ENCODE results near the gene SLPI. TPM values are rescaled to one million over a fixed set of nuclear protein-coding genes. Genes with fewer than 3 reads are reported as not detected.

SLPI gene
- total RNA-seq, 1 experiment from 2014 or later = 207 TPM

DNA sequence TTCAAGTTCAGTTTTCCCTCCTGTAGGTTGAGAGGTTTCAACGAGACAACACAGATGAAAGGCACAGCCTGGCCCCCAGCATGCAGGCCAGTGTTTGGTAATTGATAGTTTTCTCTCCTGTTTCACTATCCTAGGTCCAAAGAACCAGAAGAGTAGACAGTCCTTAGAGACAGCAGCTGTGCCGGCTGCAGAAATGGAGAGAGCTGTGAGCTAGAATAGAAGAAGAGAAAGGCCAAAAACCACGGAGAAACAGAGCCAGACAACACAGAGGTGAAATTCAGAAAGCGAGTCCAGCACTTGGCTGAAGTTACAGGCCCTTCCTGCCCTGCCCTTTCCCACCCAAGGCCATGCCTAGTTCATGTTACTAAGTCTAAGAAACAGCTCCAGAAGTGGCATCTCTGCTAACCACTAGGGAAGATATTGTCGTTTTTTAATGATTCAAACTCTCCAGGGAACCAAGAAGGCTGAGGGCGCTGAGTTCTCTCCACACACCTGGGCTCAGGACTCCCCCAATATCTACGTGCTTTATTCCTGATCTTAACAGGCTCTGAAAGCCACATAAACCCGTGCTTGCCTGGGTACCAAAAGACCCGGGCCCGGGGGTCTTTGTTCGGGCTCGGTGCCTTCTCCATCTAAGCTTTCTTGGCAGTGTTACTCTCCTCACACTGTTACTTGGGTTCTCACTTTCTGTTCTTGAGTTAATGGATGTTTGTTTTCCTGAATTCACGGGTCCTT lies 35.7 kb upstream of the SLPI start:
- ChIA-PET CTCF (interaction anchor here (0.6 to 1.9 kb wide), 8 partner anchors 52 to 279 kb away, joined by 3 to 14 read pairs (median 5); no protein-coding TSS in a partner anchor), POLR2A (ENCODE audit: unreplicated experiment) (interaction anchor here (0.5 kb wide), 1 partner anchor 482 kb away, joined by 3 read pairs; no protein-coding TSS in a partner anchor)
- Histone ChIP-seq H4K20me1 (ENCODE audit: low read length) (no peaks in the 10 kb centered on the region), H3K27me3 (ENCODE audit: low read length) (no peaks in the 10 kb centered on the region), H2AFZ (ENCODE audit: low read length) (peak overlapping the region; percentile 72), H3K9me2 (replicated peaks; ENCODE audit: low read length) (no peaks in the 10 kb centered on the region), H3K4me2 (ENCODE audit: low read length) (peak overlapping the region; percentile 33), H3K27ac (ENCODE audit: low read length) (no peak overlapping the region), H3K9me3 (ENCODE audit: low read length) (no peaks in the 10 kb centered on the region), H3K4me1 (ENCODE audit: insufficient read depth, low read length) (peaks cover 6% of the 10 kb centered on the region), H3K36me3 (ENCODE audit: low read depth, low read length) (no peaks in the 10 kb centered on the region), H3F3A (ENCODE audit: low read length, unreplicated experiment) (no peaks in the 10 kb centered on the region), H3K4me3 (ENCODE audit: low read length) (no peak overlapping the region), H3K79me2 (ENCODE audit: low read length) (no peaks in the 10 kb centered on the region), H3K9ac (ENCODE audit: low read length) (no peak overlapping the region)
- TF ChIP-seq, protein P1, sequence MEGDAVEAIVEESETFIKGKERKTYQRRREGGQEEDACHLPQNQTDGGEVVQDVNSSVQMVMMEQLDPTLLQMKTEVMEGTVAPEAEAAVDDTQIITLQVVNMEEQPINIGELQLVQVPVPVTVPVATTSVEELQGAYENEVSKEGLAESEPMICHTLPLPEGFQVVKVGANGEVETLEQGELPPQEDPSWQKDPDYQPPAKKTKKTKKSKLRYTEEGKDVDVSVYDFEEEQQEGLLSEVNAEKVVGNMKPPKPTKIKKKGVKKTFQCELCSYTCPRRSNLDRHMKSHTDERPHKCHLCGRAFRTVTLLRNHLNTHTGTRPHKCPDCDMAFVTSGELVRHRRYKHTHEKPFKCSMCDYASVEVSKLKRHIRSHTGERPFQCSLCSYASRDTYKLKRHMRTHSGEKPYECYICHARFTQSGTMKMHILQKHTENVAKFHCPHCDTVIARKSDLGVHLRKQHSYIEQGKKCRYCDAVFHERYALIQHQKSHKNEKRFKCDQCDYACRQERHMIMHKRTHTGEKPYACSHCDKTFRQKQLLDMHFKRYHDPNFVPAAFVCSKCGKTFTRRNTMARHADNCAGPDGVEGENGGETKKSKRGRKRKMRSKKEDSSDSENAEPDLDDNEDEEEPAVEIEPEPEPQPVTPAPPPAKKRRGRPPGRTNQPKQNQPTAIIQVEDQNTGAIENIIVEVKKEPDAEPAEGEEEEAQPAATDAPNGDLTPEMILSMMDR (conservative IDR thresholded peaks at IDR 0.05; ENCODE audit: low read depth, low read length) = no peak
- no peak for TF ChIP-seq EZH2 (IDR thresholded peaks at IDR 0.05; ENCODE audit: low read length, unreplicated experiment)
- no peak for TF ChIP-seq EZH2phosphoT487 (IDR thresholded peaks at IDR 0.05; ENCODE audit: borderline replicate concordance, low read length)
- peak; percentile 4; the same call in 1 of the 2 replicates for ATAC-seq
- no TSS peak for BruUV-seq (replicated peaks)
- no peak for DNase-seq
- intact Hi-C loops (cut with micrococcal nuclease) = loop anchor here (2.0 to 5.0 kb wide), 5 partner anchors 35 to 378 kb away; partner anchors contain the start of genes PABPC1L and SLPI

DNA sequence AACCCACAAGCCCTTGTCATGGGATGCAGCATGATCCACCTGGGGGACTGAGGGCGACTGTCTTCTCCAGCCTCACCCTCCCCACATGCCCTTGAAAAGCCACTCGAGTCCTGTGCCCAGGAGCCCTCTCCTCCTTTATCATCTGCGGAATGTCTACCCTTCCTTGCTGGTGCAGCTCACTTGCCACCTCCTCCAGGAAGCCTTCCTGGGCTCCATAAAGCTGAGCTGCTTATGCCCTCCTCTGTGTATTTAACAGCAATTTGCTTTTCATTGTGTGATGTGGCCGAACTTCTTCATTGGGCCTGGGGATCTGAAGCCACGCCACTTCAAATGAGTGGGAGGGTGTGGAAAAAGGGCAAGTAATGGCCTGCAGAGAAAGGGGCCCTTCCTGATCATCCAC lies 34.5 kb upstream of the SLPI start:
- Histone ChIP-seq H3K4me3 (ENCODE audit: low read length) (no peak overlapping the region), H3F3A (ENCODE audit: low read length, unreplicated experiment) (no peaks in the 10 kb centered on the region), H3K4me2 (ENCODE audit: low read length) (no peak overlapping the region), H3K36me3 (ENCODE audit: low read depth, low read length) (no peaks in the 10 kb centered on the region), H3K9ac (ENCODE audit: low read length) (no peak overlapping the region), H3K27me3 (ENCODE audit: low read length) (no peaks in the 10 kb centered on the region), H4K20me1 (ENCODE audit: low read length) (no peaks in the 10 kb centered on the region), H3K9me2 (replicated peaks; ENCODE audit: low read length) (no peaks in the 10 kb centered on the region), H2AFZ (ENCODE audit: low read length) (no peak overlapping the region), H3K27ac (ENCODE audit: low read length) (no peak overlapping the region), H3K9me3 (ENCODE audit: low read length) (no peaks in the 10 kb centered on the region), H3K79me2 (ENCODE audit: low read length) (no peaks in the 10 kb centered on the region), H3K4me1 (ENCODE audit: insufficient read depth, low read length) (peaks cover 10% of the 10 kb centered on the region)
- no peak for DNase-seq
- TF ChIP-seq, protein P1 (conservative IDR thresholded peaks at IDR 0.05; ENCODE audit: low read depth, low read length) = no peak
- TF ChIP-seq EZH2phosphoT487 (IDR thresholded peaks at IDR 0.05; ENCODE audit: borderline replicate concordance, low read length) (no peak), EZH2 (IDR thresholded peaks at IDR 0.05; ENCODE audit: low read length, unreplicated experiment) (no peak)
- intact Hi-C loops (cut with micrococcal nuclease) = no loop called here
- ChIA-PET CTCF (no interaction called here), POLR2A (ENCODE audit: unreplicated experiment) (no interaction called here)
- no TSS peak for BruUV-seq (replicated peaks)
- ATAC-seq = no peak

DNA sequence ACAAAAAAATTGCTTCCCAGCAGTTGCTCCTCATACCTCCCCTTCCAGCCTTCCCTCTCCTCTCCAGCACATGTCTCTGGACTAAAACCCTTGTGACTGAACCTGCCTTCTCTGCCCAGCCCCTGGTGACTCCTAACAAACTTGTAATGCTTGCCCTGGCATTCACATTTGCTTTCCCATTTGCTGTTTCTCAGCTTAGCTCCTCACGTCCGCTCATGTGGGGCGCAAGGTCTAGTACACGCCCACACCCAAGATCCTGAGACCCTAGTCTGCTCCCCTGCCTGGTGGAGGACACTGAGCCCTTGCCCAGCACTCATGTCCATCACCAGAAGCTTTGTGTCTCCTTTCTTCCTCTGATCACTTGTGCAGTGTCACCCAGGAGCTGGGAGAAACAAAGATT lies 34.0 kb upstream of the SLPI start:
- Histone ChIP-seq H3F3A (ENCODE audit: low read length, unreplicated experiment) (no peaks in the 10 kb centered on the region), H3K9me3 (ENCODE audit: low read length) (no peaks in the 10 kb centered on the region), H3K9ac (ENCODE audit: low read length) (no peak overlapping the region), H4K20me1 (ENCODE audit: low read length) (no peaks in the 10 kb centered on the region), H3K9me2 (replicated peaks; ENCODE audit: low read length) (no peaks in the 10 kb centered on the region), H3K36me3 (ENCODE audit: low read depth, low read length) (no peaks in the 10 kb centered on the region), H2AFZ (ENCODE audit: low read length) (no peak overlapping the region), H3K4me2 (ENCODE audit: low read length) (no peak overlapping the region), H3K4me3 (ENCODE audit: low read length) (no peak overlapping the region), H3K27ac (ENCODE audit: low read length) (no peak overlapping the region), H3K79me2 (ENCODE audit: low read length) (no peaks in the 10 kb centered on the region), H3K4me1 (ENCODE audit: insufficient read depth, low read length) (peaks cover 14% of the 10 kb centered on the region), H3K27me3 (ENCODE audit: low read length) (no peaks in the 10 kb centered on the region)
- DNase-seq = no peak
- no TSS peak for BruUV-seq (replicated peaks)
- POLR2A ChIA-PET (ENCODE audit: unreplicated experiment) = no interaction called here
- no peak for TF ChIP-seq EZH2 (IDR thresholded peaks at IDR 0.05; ENCODE audit: low read length, unreplicated experiment)
- TF ChIP-seq, protein P1 (conservative IDR thresholded peaks at IDR 0.05; ENCODE audit: low read depth, low read length) = no peak
- no peak for TF ChIP-seq EZH2phosphoT487 (IDR thresholded peaks at IDR 0.05; ENCODE audit: borderline replicate concordance, low read length)
- ATAC-seq = no peak
- CTCF ChIA-PET = no interaction called here
- intact Hi-C loops (cut with micrococcal nuclease) = no loop called here
